ENCODE data around the gene NFX1. TPM values are rescaled to one million over a fixed set of nuclear protein-coding genes. Genes with fewer than 3 reads are reported as not detected.

Gene NFX1
- 14.2 and 18.8 TPM in 2 replicates for total RNA-seq

GRCh38 chr9:33290247-33291030 is at the start of gene NFX1:
Gene NFX1 (plus strand): TSS chr9:33290516. CDS start chr9:33290573, 57 bp downstream.

GRCh38 chr9:33264473-33265177 is 25.7 kb upstream of the NFX1 start, which contains the start of the genes BAG1 and CHMP5:
Gene BAG1 (minus strand): TSS chr9:33264708.
Gene CHMP5 (plus strand): TSS chr9:33265049. CDS start chr9:33265079, 30 bp downstream.

GRCh38 chr9:33402371-33402770 is 112.1 kb downstream of the NFX1 start, which contains the start of gene AQP7:
Gene AQP7 (minus strand): TSS chr9:33402568. CDS start chr9:33401262, 1,306 bp downstream.

Other genes with a start within 250 kb of the NFX1 start
- gene SMU1, start 213.8 kb upstream of the NFX1 start, total RNA-seq = 18.2 and 18.6 TPM in 2 replicates
- gene B4GALT1, start 123.2 kb upstream of the NFX1 start, total RNA-seq = 80.2 and 111 TPM in 2 replicates
- not detected in 2 replicates for gene SPINK4, start 50.3 kb upstream of the NFX1 start, total RNA-seq
- 26.2 and 29.5 TPM in 2 replicates for gene BAG1, start 25.8 kb upstream of the NFX1 start, total RNA-seq
- 58.4 and 61.3 TPM in 2 replicates for gene CHMP5, start 25.5 kb upstream of the NFX1 start, total RNA-seq
- not detected in 2 replicates for gene AQP7, start 112.1 kb downstream of the NFX1 start, total RNA-seq
- 1.3 and 17.7 TPM in 2 replicates for gene AQP3, start 157.1 kb downstream of the NFX1 start, total RNA-seq
- 12.3 and 25.7 TPM in 2 replicates for gene NOL6, start 183.4 kb downstream of the NFX1 start, total RNA-seq
- gene ANKRD18B, start 233.7 kb downstream of the NFX1 start, total RNA-seq = under 0.01 and 0.13 TPM in 2 replicates

Measured in epithelial cell of alveolus of lung (primary cell).